Esophagus squamous epithelium (tissue), 5 donors: ENCODE data around the gene TAF1L. TPM values are rescaled to one million over a fixed set of nuclear protein-coding genes. Genes with fewer than 3 reads are reported as not detected.

Experiments used
- DNase-seq: peaks from one replicate; lab custom pipeline; 2025; lab: John Stamatoyannopoulos, UW
- H3K27ac ChIP-seq, 4 donors: fragments of 200-600 bp; sonication (generic); one replicate each; pipeline ENCODE4 v1.5.1; 2016 to 2019; ENCODE audit warnings: mild to moderate bottlenecking in 1 of 4
- H3K27me3 ChIP-seq, 4 donors: fragments of 200-600 bp; sonication (generic); 1 replicate in 3 of 4; 2 replicates in 1 of 4; pipeline versions ENCODE4 v1.5.1 to v1.6.0; 2017 to 2021; ENCODE audit warnings: antibody characterized with exemption in 1 of 4
- H3K36me3 ChIP-seq, 3 donors: fragments of 200-600 bp; sonication (generic); one replicate each; pipeline ENCODE4 v1.5.1; 2016 to 2019
- H3K4me1 ChIP-seq, 3 donors: fragments of 200-600 bp; sonication (generic); one replicate each; pipeline ENCODE4 v1.5.1; 2017 to 2019
- H3K4me3 ChIP-seq, 4 donors: fragments of 200-600 bp; sonication (generic); 1 replicate in 3 of 4; 2 replicates in 1 of 4; pipeline ENCODE4 v1.5.1; 2016 to 2019; ENCODE audit warnings: mild to moderate bottlenecking in 2 of 4, moderate library complexity in 1 of 4
- H3K9me3 ChIP-seq, 3 donors: fragments of 200-600 bp; sonication (generic); one replicate each; pipeline ENCODE4 v1.5.1; 2016 to 2019
- POLR2A ChIP-seq, 4 donors: fragments of 450-650 bp; IDR thresholded peaks; one replicate each; pipeline ENCODE4 v1.6.1; 2017; ENCODE audit warnings: antibody characterized with exemption in 4 of 4, mild to moderate bottlenecking in 4 of 4, moderate library complexity in 3 of 4
- WGBS, 2 donors: methylation state at CpG; one replicate each; pipeline ENCODE4 v1.1.5; 2018; 5-methylcytosine and 5-hydroxymethylcytosine counted together
- intact Hi-C: fragments of 100-400 bp; cut with DNase I; formaldehyde crosslinking; loops from one replicate; pipeline ENCODE4 v1.15.0; 2022
- total RNA-seq, 4 donors: library from RNA; depleted of rRNA; stranded (reverse); fragments of >200 nt; gene quantifications; one replicate each; pipeline ENCODE4 v1.1.0, GENCODE V29; 2016
- TF ChIP-seq, protein P1 (sequence below), 6 experiments: fragments of 450-650 bp in 4 of 6; fragments of 200-600 bp in 2 of 6; sonication (generic) in 2 of 6; IDR thresholded peaks; one replicate each; pipeline ENCODE4 v1.5.1; 2016 to 2019; ENCODE audit warnings: antibody characterized with exemption in 6 of 6, mild to moderate bottlenecking in 4 of 6, moderate library complexity in 4 of 6
- donor health status: DM: yes; HTN: yes; CAD: no.

Gene TAF1L
- total RNA-seq, 4 donors from 2014 or later: not detected

DNA sequence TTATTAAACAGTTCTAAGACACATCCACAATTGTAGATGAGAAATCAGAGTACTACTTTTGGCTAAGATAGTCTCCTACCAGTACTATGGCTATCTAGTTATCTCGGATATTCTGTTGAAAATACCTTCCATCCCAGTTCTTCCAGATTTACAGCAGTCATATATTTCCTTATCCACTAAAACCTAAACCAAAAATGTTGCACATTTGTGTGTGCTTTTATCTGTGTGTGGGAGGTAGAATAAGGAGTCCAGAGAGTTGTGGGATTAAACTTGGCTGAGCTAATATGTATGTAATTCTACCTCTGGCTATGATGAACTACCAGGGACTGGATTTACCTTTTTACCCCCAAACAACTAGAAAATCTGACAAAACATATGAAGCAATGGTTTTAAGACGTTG lies 45.0 kb downstream of the TAF1L start:
- no peak overlapping the region for H3K4me3 ChIP-seq
- no peak for DNase-seq
- intact Hi-C loops: loop anchor here (5.0 kb wide), 1 partner anchor 377 kb away; no protein-coding TSS in a partner anchor
- TF ChIP-seq, protein P1, sequence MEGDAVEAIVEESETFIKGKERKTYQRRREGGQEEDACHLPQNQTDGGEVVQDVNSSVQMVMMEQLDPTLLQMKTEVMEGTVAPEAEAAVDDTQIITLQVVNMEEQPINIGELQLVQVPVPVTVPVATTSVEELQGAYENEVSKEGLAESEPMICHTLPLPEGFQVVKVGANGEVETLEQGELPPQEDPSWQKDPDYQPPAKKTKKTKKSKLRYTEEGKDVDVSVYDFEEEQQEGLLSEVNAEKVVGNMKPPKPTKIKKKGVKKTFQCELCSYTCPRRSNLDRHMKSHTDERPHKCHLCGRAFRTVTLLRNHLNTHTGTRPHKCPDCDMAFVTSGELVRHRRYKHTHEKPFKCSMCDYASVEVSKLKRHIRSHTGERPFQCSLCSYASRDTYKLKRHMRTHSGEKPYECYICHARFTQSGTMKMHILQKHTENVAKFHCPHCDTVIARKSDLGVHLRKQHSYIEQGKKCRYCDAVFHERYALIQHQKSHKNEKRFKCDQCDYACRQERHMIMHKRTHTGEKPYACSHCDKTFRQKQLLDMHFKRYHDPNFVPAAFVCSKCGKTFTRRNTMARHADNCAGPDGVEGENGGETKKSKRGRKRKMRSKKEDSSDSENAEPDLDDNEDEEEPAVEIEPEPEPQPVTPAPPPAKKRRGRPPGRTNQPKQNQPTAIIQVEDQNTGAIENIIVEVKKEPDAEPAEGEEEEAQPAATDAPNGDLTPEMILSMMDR (IDR thresholded peaks at IDR 0.05): no peak
- TF ChIP-seq POLR2A (IDR thresholded peaks at IDR 0.05): no peak
- 46 to 52% methylated on average over 2 of the region's 2 CpGs for WGBS, 2 donors
- no peaks in the 10 kb centered on the region for H3K36me3 ChIP-seq
- peaks cover 0 to 21% (median 0%) of the 10 kb centered on the region in 4 donors for H3K27me3 ChIP-seq
- no peak overlapping the region for H3K27ac ChIP-seq
- no peaks in the 10 kb centered on the region for H3K4me1 ChIP-seq
- no peaks in the 10 kb centered on the region for H3K9me3 ChIP-seq

DNA sequence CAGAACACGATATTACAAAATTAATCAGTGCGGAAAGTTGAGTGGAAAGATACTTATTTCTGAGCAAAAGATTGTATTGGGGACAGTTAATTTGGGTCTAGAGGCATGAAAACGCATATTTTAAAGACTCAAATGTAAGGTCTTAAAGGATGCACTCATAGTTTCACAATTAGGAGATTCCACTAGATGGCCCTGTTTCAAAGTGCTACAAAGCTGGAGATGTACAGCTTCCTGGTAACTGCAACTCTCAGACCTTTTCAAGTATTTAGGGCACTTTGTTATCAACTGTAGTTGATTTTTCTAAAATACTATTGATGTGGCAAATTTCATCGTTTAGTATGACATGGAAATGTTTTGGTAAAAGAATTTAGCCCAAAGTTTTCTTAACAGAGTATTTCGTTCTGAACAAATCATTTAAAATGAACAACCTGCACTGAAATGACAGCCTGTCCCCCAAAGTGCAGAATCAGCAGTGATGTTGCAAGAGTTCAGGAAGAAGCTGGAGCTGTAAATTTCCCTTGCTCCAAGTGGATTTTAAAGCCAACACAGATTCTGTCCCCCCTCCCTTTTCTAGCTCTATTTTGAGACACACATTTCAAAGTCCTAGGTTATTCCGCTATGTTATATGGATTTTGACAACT lies 46.3 kb downstream of the TAF1L start:
- Histone ChIP-seq H3K4me3 (no peak overlapping the region), H3K27ac (no peak overlapping the region), H3K9me3 (no peaks in the 10 kb centered on the region), H3K4me1 (no peaks in the 10 kb centered on the region), H3K27me3 (peaks cover 0 to 24% (median 0%) of the 10 kb centered on the region in 4 donors), H3K36me3 (no peaks in the 10 kb centered on the region)
- intact Hi-C loops: no loop called here
- DNase-seq: no peak
- WGBS, 2 donors: 51 to 56% methylated on average over 6 of the region's 6 CpGs
- TF ChIP-seq, protein P1 (IDR thresholded peaks at IDR 0.05): peak in 4 of 6 experiments; percentile 28 to 61 (median 31)
- no peak for TF ChIP-seq POLR2A (IDR thresholded peaks at IDR 0.05)

DNA sequence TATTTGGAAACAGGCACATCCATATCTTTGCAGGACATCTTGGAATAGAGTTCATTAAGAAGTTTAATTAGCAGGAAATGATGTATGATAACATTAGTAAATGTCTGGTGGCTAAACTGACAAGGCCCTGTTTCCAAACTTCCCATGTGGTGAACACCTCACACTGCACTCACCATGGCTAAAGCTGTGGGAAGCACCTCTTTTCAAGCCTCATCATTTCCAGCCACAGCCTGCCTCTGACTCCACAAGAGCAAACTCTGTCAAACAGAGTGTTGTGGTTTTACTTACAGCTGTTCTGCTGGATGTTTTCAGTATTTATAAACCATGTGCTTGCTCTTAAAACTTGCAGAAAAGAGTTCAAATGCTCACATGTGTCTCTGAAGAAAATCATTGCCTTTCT lies 47.6 kb downstream of the TAF1L start:
- Histone ChIP-seq H3K9me3 (no peaks in the 10 kb centered on the region), H3K27ac (no peak overlapping the region), H3K4me1 (no peaks in the 10 kb centered on the region), H3K27me3 (peaks cover 0 to 24% (median 0%) of the 10 kb centered on the region in 4 donors), H3K4me3 (no peak overlapping the region), H3K36me3 (no peaks in the 10 kb centered on the region)
- DNase-seq: no peak
- intact Hi-C loops: no loop called here
- no peak for TF ChIP-seq POLR2A (IDR thresholded peaks at IDR 0.05)
- TF ChIP-seq, protein P1 (IDR thresholded peaks at IDR 0.05): peak in 1 of 6 experiments; percentile 12

DNA sequence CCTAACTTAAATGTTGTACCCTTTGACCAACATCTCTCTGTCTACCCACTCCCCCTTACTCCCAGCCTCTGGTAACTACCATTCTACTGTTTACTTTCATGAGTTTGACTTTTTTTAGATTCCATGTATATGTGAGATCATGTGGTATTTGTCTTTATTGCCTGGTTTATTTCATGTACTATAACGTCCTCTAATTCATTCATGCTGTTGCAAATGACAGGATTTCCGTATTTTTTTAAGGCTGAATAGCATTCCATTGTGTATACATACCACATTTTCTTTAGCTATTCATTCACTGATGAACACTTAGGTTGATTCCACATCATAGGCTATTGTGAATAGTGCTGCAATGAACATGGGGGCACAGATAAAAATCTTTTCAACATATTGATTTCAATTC lies 50.7 kb downstream of the TAF1L start:
- Histone ChIP-seq H3K36me3 (no peaks in the 10 kb centered on the region), H3K4me3 (no peak overlapping the region), H3K27ac (no peak overlapping the region), H3K9me3 (no peaks in the 10 kb centered on the region), H3K27me3 (peaks cover 0 to 25% (median 0%) of the 10 kb centered on the region in 4 donors), H3K4me1 (no peaks in the 10 kb centered on the region)
- intact Hi-C loops: no loop called here
- DNase-seq: no peak
- WGBS, 2 donors: 12 to 15% methylated on average over 2 of the region's 2 CpGs
- TF ChIP-seq POLR2A (IDR thresholded peaks at IDR 0.05): no peak
- TF ChIP-seq, protein P1 (IDR thresholded peaks at IDR 0.05): no peak

DNA sequence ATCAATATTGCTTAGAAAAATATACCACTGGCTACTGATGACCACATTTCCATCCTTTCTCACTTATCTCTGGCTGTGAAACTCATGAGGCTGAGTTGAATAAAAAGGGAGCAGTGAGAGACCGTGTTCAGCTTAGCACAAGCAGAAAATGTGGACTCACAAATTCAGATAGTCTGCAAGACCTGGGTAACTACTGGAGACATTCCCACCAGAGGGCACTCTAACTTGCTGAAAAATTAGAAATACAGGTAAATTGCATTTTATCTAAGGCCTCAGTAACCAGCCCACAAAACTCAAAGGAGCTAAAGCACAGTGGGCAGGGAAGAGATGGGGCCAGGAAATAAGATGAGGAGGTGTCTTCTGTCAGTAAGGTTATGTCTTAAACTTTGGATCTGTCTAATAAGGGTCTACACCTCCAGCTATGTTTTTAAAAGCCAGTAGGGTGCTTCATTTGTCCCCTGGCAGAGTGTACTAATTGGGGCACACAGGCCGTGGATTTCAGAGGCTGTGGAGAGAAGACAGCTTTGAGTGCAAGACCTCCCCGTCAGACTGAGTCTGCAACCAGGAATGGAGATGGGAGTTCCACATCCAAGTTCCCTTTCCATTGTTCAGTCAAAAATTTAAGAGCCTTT lies 53.8 kb downstream of the TAF1L start:
- intact Hi-C loops: no loop called here
- TF ChIP-seq, protein P1 (IDR thresholded peaks at IDR 0.05): peak in 5 of 6 experiments; percentile 10 to 55 (median 39)
- TF ChIP-seq POLR2A (IDR thresholded peaks at IDR 0.05): no peak
- Histone ChIP-seq H3K36me3 (no peaks in the 10 kb centered on the region), H3K27me3 (peaks cover 0 to 22% (median 0%) of the 10 kb centered on the region in 4 donors), H3K27ac (no peak overlapping the region), H3K9me3 (no peaks in the 10 kb centered on the region), H3K4me3 (no peak overlapping the region), H3K4me1 (peaks cover 0 to 8% (median 0%) of the 10 kb centered on the region in 3 donors)
- no peak for DNase-seq
- WGBS, 2 donors: 29 to 42% methylated on average over 3 of the region's 3 CpGs
